Vagina (tissue), 2 donors: Measurements from ENCODE around the gene RUFY3.

ENCODE experiments used
- CTCF ChIP-seq, 3 experiments: fragments of 450-650 bp in 2 of 3; fragments of 200-600 bp in 1 of 3; sonication (generic) in 1 of 3; IDR thresholded peaks; one replicate each; pipeline ENCODE4 v1.5.1; 2017 to 2019; ENCODE audit warnings: antibody characterized with exemption in 3 of 3, mild to moderate bottlenecking in 2 of 3, moderate library complexity in 2 of 3
- POLR2A ChIP-seq, 2 donors: fragments of 450-650 bp; IDR thresholded peaks; one replicate each; pipeline ENCODE4 v1.6.1; 2017; ENCODE audit warnings: antibody characterized with exemption in 2 of 2, mild to moderate bottlenecking in 2 of 2, moderate library complexity in 2 of 2
- POLR2AphosphoS5 ChIP-seq, 2 donors: sonication (generic); formaldehyde crosslinking; IDR thresholded peaks; one replicate each; pipeline ENCODE4 v1.9.0; 2017; ENCODE audit warnings: antibody characterized with exemption in 2 of 2, mild to moderate bottlenecking in 2 of 2, low read depth in 1 of 2; ENCODE audit not compliant: insufficient read depth in 1 of 2

DNA sequence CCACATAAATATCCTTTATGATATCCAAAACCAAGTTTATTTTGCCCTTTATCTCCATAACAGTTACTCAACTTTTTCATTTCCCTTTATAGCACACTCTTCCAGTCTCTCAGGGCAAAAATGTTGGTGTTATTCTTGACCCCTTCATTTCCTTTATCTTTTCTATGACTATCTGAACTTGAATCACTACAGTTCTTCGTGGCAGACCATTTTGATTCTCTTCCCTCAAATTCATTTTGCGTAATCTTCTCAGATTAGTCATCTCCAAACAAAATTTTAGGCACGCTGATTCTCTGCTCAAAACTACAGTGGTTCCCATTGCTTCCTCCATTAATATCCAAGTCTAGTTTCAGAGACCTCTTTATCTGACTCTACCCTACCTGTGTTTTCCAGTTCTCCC lies 26.1 kb downstream of the RUFY3 start:
- TF ChIP-seq POLR2A (IDR thresholded peaks at IDR 0.05) = no peak
- no peak for TF ChIP-seq CTCF (IDR thresholded peaks at IDR 0.05)
- no peak for TF ChIP-seq POLR2AphosphoS5 (IDR thresholded peaks at IDR 0.05; ENCODE audit: insufficient read depth in 1 of 2, low read depth in 1 of 2)
